ENCODE measurements around the gene SPRING1. TPM values are rescaled to one million over a fixed set of nuclear protein-coding genes. Genes with fewer than 3 reads are reported as not detected.

Gene SPRING1
- total RNA-seq, 1 experiment from 2014 or later, result 35.8 TPM

GRCh38 chr12:116709768-116710167 lies 28.1 kb downstream of the SPRING1 start:
- no peak for DNase-seq (ENCODE audit: low read depth)

GRCh38 chr12:116708826-116709756 lies 28.8 kb downstream of the SPRING1 start:
- DNase-seq (ENCODE audit: low read depth), result peak; percentile 77

- DNase-seq (ENCODE audit: low read depth), result no peak
Measured at GRCh38 chr12:116707751-116708150, 30.1 kb downstream of the SPRING1 start.

- peak; percentile 48 for DNase-seq (ENCODE audit: low read depth)
Measured at GRCh38 chr12:116703214-116703795, 34.6 kb downstream of the SPRING1 start.

GRCh38 chr12:116701432-116701831 lies 36.4 kb downstream of the SPRING1 start:
- no peak for DNase-seq (ENCODE audit: low read depth)

- DNase-seq (ENCODE audit: low read depth), result no peak
Measured at GRCh38 chr12:116700066-116700465, 37.8 kb downstream of the SPRING1 start.

DNA sequence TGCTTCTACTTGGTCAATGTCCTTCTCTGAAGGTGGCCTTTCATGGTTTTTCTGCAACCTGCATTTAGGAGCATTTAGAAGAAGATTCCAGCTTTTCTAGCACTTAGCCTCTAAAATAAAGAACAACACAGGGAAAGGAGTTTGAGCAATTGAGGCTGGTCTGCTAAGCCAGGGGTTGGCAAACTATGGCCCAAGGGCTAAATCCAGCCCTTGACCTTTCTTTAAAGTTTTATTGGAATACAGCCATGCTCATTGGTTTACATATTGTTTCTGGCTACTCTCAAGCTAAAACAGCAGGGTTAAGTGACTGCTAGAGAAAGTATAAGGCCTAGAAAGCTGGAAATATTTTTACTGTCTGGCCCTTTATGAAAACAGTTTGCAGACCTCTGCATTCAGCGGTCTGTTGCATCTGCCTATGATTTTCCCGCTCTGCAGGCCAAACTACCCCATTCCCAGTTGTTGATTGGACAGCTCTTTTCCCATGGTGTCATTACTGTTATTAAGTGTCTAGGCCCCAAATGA lies 39.3 kb downstream of the SPRING1 start:
- no peak for DNase-seq (ENCODE audit: low read depth)

GRCh38 chr12:116698116-116698515 lies 39.8 kb downstream of the SPRING1 start:
- no peak for DNase-seq (ENCODE audit: low read depth)

DNA sequence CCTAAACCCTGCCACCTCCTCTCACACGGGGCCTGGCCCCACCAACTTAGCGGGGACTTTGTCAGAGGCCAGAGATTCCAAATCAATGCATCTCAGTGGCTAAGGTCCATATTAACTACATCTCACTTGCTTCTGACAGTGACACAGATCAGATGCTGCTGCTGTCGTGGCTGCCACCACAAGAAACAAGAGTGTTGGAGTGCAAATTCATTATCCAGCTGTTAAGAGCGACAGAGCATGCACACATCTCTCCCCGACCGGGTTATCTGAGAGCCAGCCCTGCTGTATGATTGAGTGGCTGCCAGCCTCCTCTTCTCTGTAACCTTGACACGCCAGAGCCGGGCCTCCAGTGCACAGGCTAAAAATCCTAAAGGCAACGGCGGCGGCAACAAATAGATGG lies 40.2 kb downstream of the SPRING1 start:
- DNase-seq (ENCODE audit: low read depth), result no peak

DNA sequence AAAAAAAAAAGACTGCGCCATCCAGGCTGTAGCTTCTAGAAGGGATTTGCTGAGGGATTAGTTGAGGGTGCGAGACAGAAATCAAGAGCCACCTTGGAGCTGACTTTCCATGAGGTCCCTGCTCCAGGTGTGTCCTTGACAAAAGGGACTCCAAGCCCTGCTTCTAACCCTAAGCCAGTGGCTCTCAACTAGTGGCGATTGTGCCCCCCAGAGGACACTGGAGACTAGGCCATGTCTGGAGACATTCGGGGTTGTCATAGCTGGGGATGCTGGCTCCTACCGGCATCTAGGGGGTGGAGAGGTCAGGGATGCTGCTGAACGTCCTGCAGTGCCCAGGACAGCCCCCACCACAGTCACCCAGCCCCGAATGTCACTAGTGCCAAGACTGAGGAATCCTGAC lies 40.6 kb downstream of the SPRING1 start:
- peak; percentile 21 for DNase-seq (ENCODE audit: low read depth)

DNA sequence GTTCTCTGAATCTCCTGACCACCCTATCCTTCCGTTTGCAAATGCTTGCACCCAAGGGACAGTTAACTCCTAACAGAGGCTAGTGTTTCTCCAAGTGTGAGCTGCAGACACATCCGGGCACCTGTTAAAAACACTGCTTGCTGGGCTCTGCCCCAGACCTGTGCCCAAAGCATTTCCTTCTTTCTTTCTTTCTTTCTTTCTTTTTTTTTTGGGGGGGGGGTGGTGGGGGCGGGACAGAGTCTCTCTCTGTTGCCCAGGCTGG lies 42.5 kb downstream of the SPRING1 start:
- no peak for DNase-seq (ENCODE audit: low read depth)

DNA sequence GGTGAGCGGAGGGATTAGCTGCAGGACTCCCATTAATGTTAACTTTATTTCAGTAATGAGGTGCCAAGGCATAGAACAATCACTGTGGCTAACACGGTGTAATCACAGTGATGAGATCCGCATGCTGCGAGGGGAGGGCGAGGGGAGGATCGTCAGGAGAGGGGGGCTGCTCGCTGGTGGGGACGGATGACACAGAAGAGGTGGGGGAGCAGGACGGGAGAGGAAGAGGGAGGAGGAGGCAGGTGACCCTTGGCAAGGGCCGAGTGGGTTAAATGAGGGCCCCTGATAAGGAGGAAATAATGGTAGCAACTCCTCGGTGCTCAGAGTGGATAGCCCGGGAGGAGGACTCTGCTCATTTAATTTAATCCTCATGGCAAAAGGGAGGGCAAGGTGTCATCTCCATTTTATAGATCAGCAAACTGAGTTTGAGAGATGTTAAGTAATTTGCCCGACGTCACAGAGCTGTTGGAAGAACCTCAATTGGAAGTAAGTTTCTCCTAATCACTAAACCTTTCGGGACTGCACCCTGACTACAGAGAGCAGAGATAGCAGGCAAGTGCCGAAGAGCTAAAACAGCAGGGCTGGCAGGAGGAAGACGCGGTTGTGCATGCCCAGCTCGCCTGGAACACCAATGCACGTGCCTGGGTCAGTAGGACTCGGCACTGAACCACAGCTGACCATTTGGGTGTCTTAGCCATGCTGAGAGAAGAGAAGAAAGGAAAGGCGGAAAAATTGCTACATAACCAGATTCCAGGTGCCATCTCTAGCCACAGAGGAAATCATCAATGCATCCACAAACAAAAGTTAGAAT lies 43.0 kb downstream of the SPRING1 start:
- no peak for DNase-seq (ENCODE audit: low read depth)

DNA sequence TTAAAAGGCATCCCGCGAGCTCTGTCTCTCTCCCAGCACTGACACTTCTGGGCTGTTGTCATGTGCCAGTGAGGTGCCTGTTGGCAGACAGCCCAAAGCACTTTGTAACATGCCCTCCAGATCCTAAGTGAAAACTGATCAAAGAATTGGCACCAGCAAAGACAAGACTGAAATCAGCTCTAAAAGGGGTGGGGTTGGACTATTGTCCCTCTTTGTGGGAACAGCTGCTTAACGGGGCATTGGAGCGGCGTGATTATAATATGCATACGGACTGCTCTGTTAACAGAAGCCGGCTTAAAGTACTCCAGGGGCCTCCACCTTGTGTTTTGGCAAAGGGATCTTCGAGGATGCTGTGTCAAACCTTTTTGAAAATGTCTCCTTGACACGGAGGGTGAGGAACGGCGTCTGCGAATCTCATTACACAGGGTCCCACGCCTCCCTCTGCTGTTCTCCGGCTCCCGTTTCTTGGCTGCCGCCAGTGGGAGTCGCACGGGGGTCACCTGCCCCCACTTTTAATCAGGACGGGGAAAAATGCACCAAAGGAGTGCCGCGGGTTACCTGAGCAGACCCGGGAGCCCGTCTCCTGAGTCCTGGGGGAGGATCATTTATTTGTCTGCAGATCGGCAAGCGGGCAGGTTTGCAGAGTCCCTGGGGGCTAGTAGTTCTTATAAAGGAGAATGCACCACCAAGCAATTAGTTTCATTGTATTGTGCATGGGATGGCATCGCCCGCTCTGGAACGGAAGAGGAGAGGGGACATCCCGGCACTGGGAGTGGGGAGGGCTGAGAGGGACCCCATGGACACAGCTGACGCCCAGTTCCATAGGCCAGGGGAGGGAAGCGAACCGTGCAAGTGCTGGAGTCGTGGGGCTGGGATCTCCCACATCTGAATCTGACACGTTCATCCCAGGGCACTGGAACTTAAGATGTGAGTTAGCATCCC lies 44.3 kb downstream of the SPRING1 start:
- no peak for DNase-seq (ENCODE audit: low read depth)

- DNase-seq (ENCODE audit: low read depth), result no peak
Measured at GRCh38 chr12:116692605-116693004, 45.3 kb downstream of the SPRING1 start.

DNA sequence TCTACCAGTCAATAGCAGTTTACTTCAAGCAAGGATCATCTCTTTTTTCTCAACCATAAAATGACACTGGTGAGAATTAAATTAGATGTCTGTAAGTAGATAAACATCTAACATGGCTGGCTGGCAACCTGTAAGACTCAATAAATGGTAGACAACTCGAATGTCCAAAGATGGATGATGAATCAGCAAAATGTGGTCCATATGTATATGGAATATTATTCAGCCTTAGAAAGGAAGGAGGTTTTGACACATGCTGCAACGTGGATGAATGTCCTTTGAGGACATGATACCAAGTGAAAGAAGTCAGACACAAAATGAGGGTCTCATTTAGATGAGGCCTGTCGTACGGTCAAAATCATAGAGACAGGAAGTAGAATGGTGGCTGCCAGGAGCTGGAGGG lies 46.2 kb downstream of the SPRING1 start:
- no peak for DNase-seq (ENCODE audit: low read depth)

- DNase-seq (ENCODE audit: low read depth), result no peak
Measured at GRCh38 chr12:116691205-116691604, 46.7 kb downstream of the SPRING1 start.

DNA sequence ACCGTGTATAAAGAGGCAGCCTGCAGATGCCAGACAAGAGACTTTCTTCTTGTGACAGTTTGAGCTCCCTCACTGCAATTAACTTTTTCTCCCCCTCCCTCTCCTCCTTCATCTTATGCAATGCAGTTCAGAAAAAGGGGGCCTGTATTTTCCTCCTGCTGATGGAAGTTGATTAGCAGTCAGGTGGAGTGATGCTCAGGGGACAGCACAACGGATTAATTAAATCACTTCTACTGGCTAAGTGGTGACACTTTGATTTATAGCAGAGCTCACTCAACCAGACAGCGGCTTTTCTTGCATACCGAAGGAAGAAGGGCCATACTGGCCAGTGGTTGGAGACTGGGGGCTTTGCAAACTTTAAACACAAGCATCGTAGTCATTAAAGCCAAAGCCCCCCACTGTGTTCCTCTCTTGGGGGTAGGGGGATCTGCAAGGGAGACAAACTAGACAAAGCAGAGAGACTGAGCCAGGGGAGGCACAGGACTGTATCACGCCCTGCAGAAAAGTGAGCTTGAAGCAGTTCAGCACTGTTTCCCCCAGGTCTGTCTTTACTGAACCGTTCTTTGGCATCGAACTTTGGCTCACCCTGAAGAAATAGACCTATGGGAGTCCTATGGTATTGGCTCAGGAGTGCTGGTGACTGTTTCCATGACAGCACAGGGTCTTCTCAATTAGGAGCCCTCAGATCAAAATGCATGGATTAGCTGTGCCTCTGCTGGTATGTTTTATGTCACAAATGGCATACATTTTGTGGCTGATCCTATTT lies 47.7 kb downstream of the SPRING1 start:
- no peak for DNase-seq (ENCODE audit: low read depth)

DNA sequence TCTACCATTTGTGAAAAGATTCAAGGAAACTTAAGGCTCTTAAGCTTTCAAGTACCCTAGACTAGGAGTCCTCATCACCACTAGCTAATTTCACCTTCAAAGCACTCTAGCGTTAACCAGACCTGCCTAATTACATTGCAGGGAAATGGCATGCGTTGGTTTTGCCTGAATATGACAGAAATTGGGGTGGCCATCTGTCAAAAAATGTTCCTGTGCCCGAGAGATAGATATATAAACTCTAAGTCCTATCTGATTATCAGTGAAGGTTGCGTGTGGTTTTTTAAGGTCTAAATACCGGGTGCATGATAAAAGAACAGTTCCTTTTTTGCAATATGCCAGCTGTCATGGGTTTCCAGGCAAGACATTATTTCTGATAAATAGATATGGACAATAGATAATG lies 48.3 kb downstream of the SPRING1 start:
- no peak for DNase-seq (ENCODE audit: low read depth)

Measured in HT1080 (cell line).